Fibroblast of mammary gland (primary cell): ENCODE results near the gene PLXNC1.
A peak's percentile ranks its signal among the peaks of the same experiment; 100 is the strongest.

Experiments used
- DNase-seq: peaks from one replicate; pipeline ENCODE4 v3.0.0-alpha.2; 2010; ENCODE audit warnings: low read depth
- H3K4me3 ChIP-seq: 2 replicates; pipeline ENCODE4 v1.5.1; 2011; ENCODE audit warnings: low read depth, mild to moderate bottlenecking, low read length, moderate library complexity; ENCODE audit not compliant: control insufficient read depth
- CTCF ChIP-seq: conservative IDR thresholded peaks from 2 replicates; pipeline ENCODE4 v1.5.1; 2011; ENCODE audit warnings: low read depth, low read length, inconsistent platforms; ENCODE audit not compliant: control insufficient read depth, insufficient read depth

PLXNC1 gene

GRCh38 chr12:94171595-94171930 lies 23.2 kb downstream of the PLXNC1 start:
- peak; percentile 50 for DNase-seq
- no peak for TF ChIP-seq CTCF

GRCh38 chr12:94172031-94172430 lies 23.7 kb downstream of the PLXNC1 start:
- no peak overlapping the region for H3K4me3 ChIP-seq
- peak; percentile 86 for DNase-seq
- no peak for TF ChIP-seq CTCF

More at GRCh38 chr12:94171595-94171930, 23.2 kb downstream of the PLXNC1 start:
- H3K4me3 ChIP-seq, result no peak overlapping the region

GRCh38 chr12:94172973-94173372 lies 24.6 kb downstream of the PLXNC1 start:
- DNase-seq, result peak; percentile 99
- no peak overlapping the region for H3K4me3 ChIP-seq
- no peak for TF ChIP-seq CTCF

GRCh38 chr12:94173660-94174265 lies 25.4 kb downstream of the PLXNC1 start:
- no peak overlapping the region for H3K4me3 ChIP-seq
- TF ChIP-seq CTCF, result no peak
- no peak for DNase-seq

GRCh38 chr12:94174576-94174975 lies 26.2 kb downstream of the PLXNC1 start:
- H3K4me3 ChIP-seq, result no peak overlapping the region
- DNase-seq, result no peak
- no peak for TF ChIP-seq CTCF

- H3K4me3 ChIP-seq, result no peak overlapping the region
- peak; percentile 64 for DNase-seq
- TF ChIP-seq CTCF, result no peak
Observed at GRCh38 chr12:94175763-94176668, 27.6 kb downstream of the PLXNC1 start.
